Large intestine (tissue), 3 donors: ENCODE measurements around the gene EIF4E2. TPM values are rescaled to one million over a fixed set of nuclear protein-coding genes. Genes with fewer than 3 reads are reported as not detected.
"Not testable (repeated sequence)": the region's sequence is repeated elsewhere in the genome, so short reads cannot be mapped to it uniquely, and the experiment has no call there.

ENCODE experiments used
- DNase-seq, 2 donors: peaks; one replicate each; pipeline versions ENCODE4 v3.0.0 to v3.0.0-alpha.2; 2013
- H3K27ac ChIP-seq: one replicate; pipeline ENCODE4 v1.5.1; 2013; ENCODE audit warnings: low read length
- H3K27me3 ChIP-seq: 2 replicates; pipeline ENCODE4 v1.6.1; 2013; ENCODE audit warnings: low read length; ENCODE audit not compliant: control insufficient read depth, insufficient read depth
- H3K36me3 ChIP-seq: 2 replicates; pipeline ENCODE4 v1.6.1; 2013; ENCODE audit warnings: low read length; ENCODE audit not compliant: control insufficient read depth, insufficient read depth
- H3K4me1 ChIP-seq: one replicate; pipeline ENCODE4 v1.6.1; 2013; ENCODE audit warnings: low read length; ENCODE audit not compliant: control insufficient read depth, insufficient read depth
- H3K4me3 ChIP-seq: one replicate; pipeline ENCODE4 v1.5.1; 2013; ENCODE audit warnings: low read length
- H3K9me3 ChIP-seq: one replicate; pipeline ENCODE4 v1.6.1; 2013; ENCODE audit warnings: mild to moderate bottlenecking, low read depth, low read length, moderate library complexity; ENCODE audit not compliant: control insufficient read depth
- WGBS: methylation state at CpG from one replicate; pipeline ENCODE4 v1.1.5; 2013; ENCODE audit warnings: low lambda C conversion rate; ENCODE audit not compliant: insufficient coverage; 5-methylcytosine and 5-hydroxymethylcytosine counted together
- polyA plus RNA-seq: library from polyadenylated mRNA; unstranded; fragments of 120-200 nt; gene quantifications from one replicate; pipeline ENCODE4 v1.2.1, GENCODE V29; 2013

EIF4E2 gene
- polyA plus RNA-seq, 1 donor: 77.3 TPM

GRCh38 chr2:232527905-232528470, 22.5 kb upstream of the EIF4E2 start:
- peaks cover 6% of the 10 kb centered on the region for H3K9me3 ChIP-seq
- H3K36me3 ChIP-seq: no peaks in the 10 kb centered on the region
- H3K27ac ChIP-seq: no peak overlapping the region
- DNase-seq: no peak
- no CpG with 5 or more reads among the region's 6 CpGs for WGBS
- H3K4me1 ChIP-seq: peaks cover 5% of the 10 kb centered on the region
- H3K4me3 ChIP-seq: no peak overlapping the region
- H3K27me3 ChIP-seq: peaks cover 34% of the 10 kb centered on the region

DNA sequence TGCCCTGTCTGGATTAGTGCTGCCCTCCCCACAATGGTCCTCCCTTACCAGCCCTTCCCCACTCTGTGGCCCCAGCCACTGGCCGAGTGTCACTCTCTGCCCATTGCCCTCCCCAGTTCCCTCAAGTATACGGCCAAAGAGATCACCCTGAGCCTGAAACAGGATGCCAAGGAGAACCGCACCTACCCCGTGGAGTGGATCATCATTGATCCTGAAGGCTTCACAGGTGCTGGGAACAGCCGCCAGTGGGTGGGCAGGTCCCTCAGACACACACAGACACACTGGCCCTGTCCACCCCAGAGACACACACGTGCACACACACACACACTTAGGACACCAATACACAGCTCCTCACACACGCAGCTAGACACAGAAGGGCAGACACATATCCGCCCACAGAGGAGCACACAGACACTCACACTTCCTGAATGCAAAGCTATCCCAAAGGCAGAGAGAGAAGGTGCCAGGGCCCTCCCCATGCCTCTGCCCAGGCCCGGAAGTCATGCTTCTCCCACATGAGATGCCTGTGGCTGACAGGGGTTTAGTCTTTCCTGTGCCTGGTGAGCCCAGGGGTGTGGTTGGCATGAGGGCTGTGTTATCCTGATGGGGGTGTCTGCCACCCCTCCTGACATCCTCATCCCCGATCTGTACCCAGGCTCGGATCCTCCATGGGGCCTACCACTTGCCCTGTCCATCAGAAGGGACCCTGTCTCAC, 21.6 kb upstream of the EIF4E2 start:
- Histone ChIP-seq H3K9me3 (peaks cover 4% of the 10 kb centered on the region), H3K27ac (no peak overlapping the region), H3K27me3 (peaks cover 25% of the 10 kb centered on the region), H3K36me3 (no peaks in the 10 kb centered on the region), H3K4me3 (no peak overlapping the region), H3K4me1 (no peaks in the 10 kb centered on the region)
- DNase-seq: no peak
- no CpG with 5 or more reads among the region's 11 CpGs for WGBS

- H3K4me3 ChIP-seq: no peak overlapping the region
- DNase-seq: no peak
- H3K36me3 ChIP-seq: no peaks in the 10 kb centered on the region
- WGBS: no CpG with 5 or more reads among the region's 17 CpGs
- H3K9me3 ChIP-seq: no peaks in the 10 kb centered on the region
- H3K4me1 ChIP-seq: no peaks in the 10 kb centered on the region
- H3K27me3 ChIP-seq: peaks cover 15% of the 10 kb centered on the region
- no peak overlapping the region for H3K27ac ChIP-seq
These were observed 20.5 kb upstream of the EIF4E2 start for GRCh38 chr2:232529806-232530547.

GRCh38 chr2:232530626-232531260, 19.7 kb upstream of the EIF4E2 start:
- Histone ChIP-seq H3K27me3 (peaks cover 12% of the 10 kb centered on the region), H3K9me3 (no peaks in the 10 kb centered on the region), H3K4me3 (no peak overlapping the region), H3K36me3 (no peaks in the 10 kb centered on the region), H3K4me1 (no peaks in the 10 kb centered on the region), H3K27ac (no peak overlapping the region)
- DNase-seq: no peak
- no CpG with 5 or more reads among the region's 9 CpGs for WGBS

GRCh38 chr2:232532419-232532818, 18.1 kb upstream of the EIF4E2 start:
- no peak overlapping the region for H3K4me3 ChIP-seq
- peaks cover 7% of the 10 kb centered on the region for H3K27me3 ChIP-seq
- no peaks in the 10 kb centered on the region for H3K9me3 ChIP-seq
- DNase-seq: no peak
- no peak overlapping the region for H3K27ac ChIP-seq
- no peaks in the 10 kb centered on the region for H3K36me3 ChIP-seq
- no CpG with 5 or more reads among the region's 9 CpGs for WGBS
- H3K4me1 ChIP-seq: no peaks in the 10 kb centered on the region

DNA sequence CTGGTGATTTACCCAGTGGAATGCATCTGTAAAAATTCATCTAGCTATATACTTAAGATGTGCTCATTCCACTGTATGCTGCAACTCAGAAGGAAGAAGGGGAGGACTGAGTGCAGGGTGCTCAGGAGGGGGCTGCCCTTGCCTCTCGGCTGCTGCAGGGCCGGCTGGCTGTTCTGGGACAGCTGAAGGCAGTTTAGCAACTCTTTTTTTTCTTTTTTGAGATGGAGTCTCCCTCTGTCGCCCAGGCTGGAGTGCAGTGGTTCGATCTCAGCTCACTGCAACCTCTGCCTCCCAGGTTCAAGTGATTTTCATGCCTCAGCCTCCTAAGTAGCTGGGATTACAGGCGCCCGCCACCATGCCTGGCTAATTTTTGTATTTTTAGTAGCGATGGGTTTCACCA, 17.7 kb upstream of the EIF4E2 start:
- H3K27ac ChIP-seq, H3K4me1 ChIP-seq, H3K4me3 ChIP-seq, H3K27me3 ChIP-seq, DNase-seq, H3K36me3 ChIP-seq, H3K9me3 ChIP-seq: not testable (repeated sequence)
- WGBS: 80% methylated on average over 1 of the region's 7 CpGs

DNA sequence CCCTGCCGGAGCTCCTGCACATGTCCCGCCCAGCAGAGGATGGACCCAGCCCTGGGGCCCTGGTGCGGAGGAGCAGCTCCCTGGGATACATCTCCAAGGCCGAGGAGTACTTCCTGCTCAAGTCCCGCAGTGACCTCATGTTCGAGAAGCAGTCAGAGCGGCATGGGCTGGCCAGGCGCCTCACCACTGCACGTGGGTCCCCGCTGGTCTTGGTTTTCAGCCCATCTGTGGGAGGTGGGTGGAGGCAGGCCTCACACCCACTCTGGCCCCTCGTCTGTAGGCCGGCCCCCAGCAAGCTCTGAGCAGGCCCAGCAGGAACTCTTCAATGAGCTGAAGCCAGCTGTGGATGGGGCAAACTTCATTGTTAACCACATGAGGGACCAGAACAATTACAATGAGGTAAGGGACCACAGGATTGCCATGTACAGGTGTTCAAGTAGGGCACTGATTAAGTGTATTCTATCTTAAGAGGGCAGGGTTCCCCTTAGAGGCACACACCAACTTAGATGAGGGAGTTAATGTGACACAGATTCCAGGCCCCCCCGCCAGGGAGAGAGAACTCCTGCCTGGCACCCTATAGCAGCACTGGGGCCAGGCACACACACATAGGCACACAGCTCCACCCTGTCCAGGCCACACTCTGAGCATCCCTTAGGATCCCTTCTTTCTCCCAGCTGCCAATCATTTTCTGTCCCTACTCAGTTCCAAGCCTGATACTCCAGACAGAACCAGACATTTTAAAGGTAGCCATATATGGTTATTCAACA, 16.4 kb upstream of the EIF4E2 start:
- Histone ChIP-seq H3K4me3 (no peak overlapping the region), H3K36me3 (no peaks in the 10 kb centered on the region), H3K27ac (no peak overlapping the region), H3K4me1 (no peaks in the 10 kb centered on the region), H3K9me3 (no peaks in the 10 kb centered on the region), H3K27me3 (peaks cover 12% of the 10 kb centered on the region)
- no peak for DNase-seq
- WGBS: no CpG with 5 or more reads among the region's 13 CpGs

GRCh38 chr2:232534940-232535651, 15.4 kb upstream of the EIF4E2 start:
- Histone ChIP-seq H3K27ac (no peak overlapping the region), H3K9me3 (no peaks in the 10 kb centered on the region), H3K36me3 (no peaks in the 10 kb centered on the region), H3K4me1 (no peaks in the 10 kb centered on the region), H3K4me3 (no peak overlapping the region), H3K27me3 (peaks cover 21% of the 10 kb centered on the region)
- no peak for DNase-seq
- WGBS: no CpG with 5 or more reads among the region's 14 CpGs

DNA sequence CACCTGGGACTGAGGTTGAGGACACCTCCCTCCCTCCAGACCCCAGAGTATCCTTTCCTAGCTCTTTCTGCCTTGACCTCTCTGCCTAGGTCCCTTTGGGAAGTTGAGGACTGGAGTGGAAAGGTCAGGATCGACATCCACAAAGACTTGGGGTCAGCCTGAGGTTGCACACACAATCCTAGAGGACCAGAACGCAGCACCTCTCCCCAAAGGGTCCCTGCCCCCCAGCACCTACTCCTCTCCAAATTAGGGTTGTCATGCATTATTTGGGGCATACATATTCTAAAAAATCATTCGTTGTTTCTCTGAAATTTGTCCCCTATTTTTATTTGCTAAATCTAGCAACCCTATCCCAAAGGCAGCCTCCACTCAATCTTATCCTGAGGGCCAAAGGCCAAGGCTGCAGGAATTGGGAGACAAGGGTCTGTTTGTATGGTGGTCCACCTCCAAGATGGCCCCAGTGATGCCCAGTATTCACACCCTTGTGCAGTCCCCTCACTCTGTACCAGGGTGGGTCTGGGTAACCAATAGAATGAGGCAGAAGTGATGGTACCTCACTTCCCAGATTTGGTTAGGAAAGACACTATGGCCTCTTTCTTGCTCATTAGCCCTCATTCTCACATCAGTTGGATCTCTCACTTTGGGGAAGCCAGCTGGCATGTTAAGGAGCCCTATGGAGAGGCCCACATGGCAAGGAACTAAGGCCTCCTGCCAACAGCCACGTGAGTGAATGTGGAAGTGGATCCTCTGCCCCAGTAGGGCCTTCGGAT, 14.5 kb upstream of the EIF4E2 start:
- Histone ChIP-seq H3K4me3 (no peak overlapping the region), H3K36me3 (no peaks in the 10 kb centered on the region), H3K27ac (no peak overlapping the region), H3K9me3 (no peaks in the 10 kb centered on the region), H3K4me1 (peaks cover 3% of the 10 kb centered on the region), H3K27me3 (peaks cover 21% of the 10 kb centered on the region)
- DNase-seq: no peak
- WGBS: no CpG with 5 or more reads among the region's 5 CpGs
